Kidney (tissue), 14 donors: Measurements from ENCODE around the gene HLA-DMB. TPM values are rescaled to one million over a fixed set of nuclear protein-coding genes. Genes with fewer than 3 reads are reported as not detected.
A peak's percentile ranks its signal among the peaks of the same experiment; 100 is the strongest.

Source experiments
- DNase-seq, 5 donors: peaks; one replicate each; pipeline ENCODE4 v3.0.0-alpha.2; 2013 to 2020
- FAIRE-seq: peaks from 2 replicates; lab custom pipeline; 2012; peaks lifted over from hg19 to GRCh38; lab: Jason Lieb, UNC
- H3K27ac ChIP-seq, 2 donors: one replicate each; pipeline ENCODE4 v1.7.0; 2013; ENCODE audit warnings: low read depth in 2 of 2, low read length in 2 of 2, inconsistent platforms in 1 of 2
- H3K27me3 ChIP-seq: one replicate; pipeline ENCODE4 v1.7.1; 2013; ENCODE audit warnings: low read length, inconsistent platforms; ENCODE audit not compliant: control insufficient read depth, insufficient read depth
- H3K36me3 ChIP-seq, 3 donors: one replicate each; pipeline versions ENCODE4 v1.7.0 to v1.7.1; 2013; ENCODE audit warnings: low read length in 3 of 3, control low read depth in 1 of 3, inconsistent platforms in 1 of 3; ENCODE audit not compliant: insufficient read depth in 3 of 3, control insufficient read depth in 2 of 3
- H3K4me1 ChIP-seq, 3 donors: one replicate each; pipeline versions ENCODE4 v1.7.0 to v1.7.1; 2013; ENCODE audit warnings: low read length in 3 of 3, inconsistent platforms in 1 of 3, low read depth in 1 of 3; ENCODE audit not compliant: control insufficient read depth in 2 of 3, insufficient read depth in 2 of 3
- H3K4me3 ChIP-seq, 3 donors: one replicate each; pipeline versions ENCODE4 v1.7.0 to v1.8.1; 2013; ENCODE audit warnings: low read length in 3 of 3, control low read depth in 1 of 3, inconsistent platforms in 1 of 3
- H3K9ac ChIP-seq, 3 donors: one replicate each; pipeline versions ENCODE4 v1.7.0 to v1.7.1; 2013; ENCODE audit warnings: low read length in 3 of 3, control low read depth in 1 of 3, inconsistent platforms in 1 of 3
- H3K9me3 ChIP-seq, 3 donors: one replicate each; pipeline versions ENCODE4 v1.7.0 to v1.7.1; 2013; ENCODE audit warnings: low read length in 3 of 3, control low read depth in 1 of 3, inconsistent platforms in 1 of 3; ENCODE audit not compliant: control insufficient read depth in 2 of 3, insufficient read depth in 1 of 3
- CTCF ChIP-seq: IDR thresholded peaks from 3 replicates; pipeline ENCODE4 v1.5.1; 2012; ENCODE audit warnings: mild to moderate bottlenecking, moderate library complexity, borderline replicate concordance; ENCODE audit not compliant: insufficient read depth; ENCODE audit errors: extremely low read depth
- intact Hi-C: fragments of 100-400 bp; cut with DNase I; formaldehyde crosslinking; loops from one replicate; pipeline ENCODE4 v1.11.1; 2022
- polyA plus RNA-seq: library from polyadenylated mRNA; stranded (reverse); fragments of 350-450 nt; fragmentation: Illumina TruSeq; extraction: RNeasy Lipid Tissue Mini Kit (QIAGEN cat#74804); gene quantifications from one replicate; pipeline ENCODE4 v1.2.3, GENCODE V29; 2014; ENCODE audit warnings: low read depth, low replicate concordance; ENCODE audit not compliant: insufficient read depth
- total RNA-seq: library from RNA; stranded (reverse); fragmentation: NEBNext Ultra II Directional; extraction: Animal tissue kit (Norgen Biotek cat#: 25700); gene quantifications from one replicate; pipeline ENCODE4 v1.2.1, GENCODE V29; 2021
- donor health status: control.
- donor health status: control.
- donor health status: control.
- donor health status: control.
- donor health status: control.
- donor health status: DM: yes; HTN: yes; CAD: no.
- donor health status: Normal renal cell carcinoma (clear cell type).

The HLA-DMB gene
- total and polyA plus RNA-seq, 2 donors from 2014 or later = 45.5 to 78.0 TPM

- no peak for TF ChIP-seq CTCF
- FAIRE-seq = no peak
- Histone ChIP-seq H3K27ac (peak overlapping the region; percentile 100), H3K9me3 (no peaks in the 10 kb centered on the region), H3K4me1 (peaks cover 10 to 22% (median 19%) of the 10 kb centered on the region in 3 donors), H3K4me3 (peak overlapping the region; percentile 85 to 99 (median 99)), H3K36me3 (peaks cover 15 to 35% (median 17%) of the 10 kb centered on the region in 3 donors), H3K9ac (peak overlapping the region; percentile 99 to 100 (median 100)), H3K27me3 (no peaks in the 10 kb centered on the region)
- no peak for DNase-seq
- intact Hi-C loops = loop anchor here (10.0 kb wide), 1 partner anchor 76 kb away; no protein-coding TSS in a partner anchor
Observed at GRCh38 chr6:32971242-32971580, 30.4 kb upstream of the HLA-DMB start.

GRCh38 chr6:32970413-32971241 is 29.8 kb upstream of the HLA-DMB start:
- intact Hi-C loops = loop anchor here (10.0 kb wide), 1 partner anchor 76 kb away; no protein-coding TSS in a partner anchor
- FAIRE-seq (no peak), DNase-seq (peak; percentile 91 to 98 (median 96))
- H3K36me3 ChIP-seq = peaks cover 10 to 29% (median 11%) of the 10 kb centered on the region in 3 donors
- peak overlapping the region; percentile 90 to 99 (median 99) for H3K4me3 ChIP-seq
- peaks cover 10 to 20% (median 14%) of the 10 kb centered on the region in 3 donors for H3K4me1 ChIP-seq
- peak overlapping the region; percentile 100 for H3K27ac ChIP-seq
- no peak for TF ChIP-seq CTCF
- no peaks in the 10 kb centered on the region for H3K27me3 ChIP-seq
- H3K9me3 ChIP-seq = no peaks in the 10 kb centered on the region
- H3K9ac ChIP-seq = peak overlapping the region; percentile 99 to 100 (median 100)

- FAIRE-seq (no peak), DNase-seq (peak; percentile 90 to 98 (median 95))
- TF ChIP-seq CTCF = no peak
- H3K9me3 ChIP-seq = no peaks in the 10 kb centered on the region
- intact Hi-C loops = loop anchor here (10.0 kb wide), 1 partner anchor 75 kb away; no protein-coding TSS in a partner anchor
- H3K9ac ChIP-seq = peak overlapping the region; percentile 82 to 100 (median 99)
- H3K27ac ChIP-seq = peak overlapping the region; percentile 100
- peak overlapping the region; percentile 86 to 99 (median 90) for H3K4me3 ChIP-seq
- peaks cover 5 to 24% (median 7%) of the 10 kb centered on the region in 3 donors for H3K36me3 ChIP-seq
- H3K4me1 ChIP-seq = peaks cover 10 to 16% (median 11%) of the 10 kb centered on the region in 3 donors
- H3K27me3 ChIP-seq = no peaks in the 10 kb centered on the region
Observed at GRCh38 chr6:32969685-32970412, 29.0 kb upstream of the HLA-DMB start.
